Pancreas (tissue), 10 donors: Measurements from ENCODE around the gene ZNF804B. TPM values are rescaled to one million over a fixed set of nuclear protein-coding genes. Genes with fewer than 3 reads are reported as not detected.

Experiments used
- ATAC-seq, 4 donors: fragments of 200-7000 bp; cut with Tn5 transposase; one replicate each; pipeline versions ENCODE4 v1.8.0 to v1.9.1; 2020; ENCODE audit warnings: mild to moderate bottlenecking in 4 of 4, moderate library complexity in 4 of 4
- DNase-seq, 6 donors: peaks; one replicate each; pipeline ENCODE4 v3.0.0-alpha.2; 2020
- FAIRE-seq: peaks from 2 replicates; lab custom pipeline; 2012; peaks lifted over from hg19 to GRCh38; lab: Jason Lieb, UNC
- H3K27ac ChIP-seq, 4 donors: fragments of 200-600 bp; sonication (generic); 1 replicate in 3 of 4; 2 replicates in 1 of 4; pipeline versions ENCODE4 v1.5.0 to v1.8.0; 2020
- H3K27me3 ChIP-seq, 4 donors: fragments of 200-600 bp; one replicate each; pipeline ENCODE4 v1.8.0; 2021
- H3K36me3 ChIP-seq, 3 donors: fragments of 200-600 bp; sonication (generic) in 1 of 3; one replicate each; pipeline versions ENCODE4 v1.5.0 to v1.8.0; 2020 to 2021
- H3K4me1 ChIP-seq, 3 donors: fragments of 200-600 bp; one replicate each; pipeline ENCODE4 v1.8.0; 2021
- H3K4me3 ChIP-seq, 4 donors: fragments of 200-600 bp; sonication (generic) in 2 of 4; one replicate each; pipeline versions ENCODE4 v1.5.0 to v1.8.0; 2020 to 2021
- H3K9me3 ChIP-seq, 4 donors: fragments of 200-600 bp; one replicate each; pipeline ENCODE4 v1.8.0; 2021
- WGBS, 2 donors: extraction: QIAGEN DNeasy Blood & Tissue Kit; methylation state at CpG; one replicate each; pipeline ENCODE4 v1.1.7; 2013; 5-methylcytosine and 5-hydroxymethylcytosine counted together
- intact Hi-C, 3 donors: fragments of 100-400 bp; cut with DNase I; formaldehyde crosslinking; loops; one replicate each; pipeline versions ENCODE4 v1.11.1 to v1.14.2; 2022
- polyA plus RNA-seq, 2 donors: library from polyadenylated mRNA; stranded (reverse); fragments of 200-250 nt; gene quantifications; one replicate each; pipeline ENCODE4 v1.2.3, GENCODE V29; 2013
- total RNA-seq, 6 donors: library from RNA; stranded (reverse); fragmentation: NEBNext Ultra II Directional in 4 of 6; extraction: Animal tissue kit (Norgen Biotek cat#: 25700) in 4 of 6; gene quantifications; one replicate each; pipeline versions ENCODE4 v1.2.1 to v1.2.4, GENCODE V29; 2021 to 2023
- TF ChIP-seq, protein P1 (sequence below), 4 donors: fragments of 200-600 bp; sonication (generic) in 3 of 4; IDR thresholded peaks; one replicate each; pipeline versions ENCODE4 v1.5.0 to v1.8.0; 2021; ENCODE audit warnings: antibody characterized with exemption in 4 of 4
- donor health status: healthy with polysubstance abuse.
- donor health status: DM: no; HTN: no; CAD: no; lungs with moderate emphysema.
- donor health status: DM: no; HTN: no; CAD: no.
- donor health status: control.
- donor health status: control.
- donor health status: Bipolar disorder and iron deficiency.
- donor health status: DM: yes; HTN: yes; CAD: no.
- donor health status: DM: no; HTN: no; CAD: no.
- donor health status: DM: no; HTN: no; CAD: no.
- donor health status: DM: yes; HTN: yes; CAD: no.

ZNF804B gene
- total and polyA plus RNA-seq, 8 donors: 0.14 to 1.1 (median 0.42) TPM; not detected in 1

- no peaks in the 10 kb centered on the region for H3K36me3 ChIP-seq
Observed at GRCh38 chr7:88771417-88771816, 11.9 kb downstream of the ZNF804B start.

DNA sequence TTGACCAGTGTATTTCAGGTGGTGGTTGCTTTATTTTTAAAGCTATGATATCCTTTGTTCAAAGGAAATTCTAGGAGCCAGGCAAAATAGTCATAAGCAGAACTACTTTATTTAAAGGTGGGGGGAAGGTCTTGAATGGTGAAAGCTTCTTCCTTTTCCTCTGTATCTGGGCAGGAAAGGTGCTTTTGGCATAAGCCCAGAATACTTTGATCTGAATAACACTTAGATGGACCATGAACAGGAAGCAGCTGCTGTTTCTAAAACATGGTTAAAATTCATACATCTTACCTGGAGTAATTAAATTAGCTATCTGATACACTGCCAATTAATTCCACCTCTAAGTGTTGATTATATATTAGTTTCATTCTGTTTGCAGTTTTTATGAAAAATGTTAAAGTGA, 13.3 kb downstream of the ZNF804B start:
- ATAC-seq (no peak), DNase-seq (no peak), FAIRE-seq (no peak)
- no peaks in the 10 kb centered on the region for H3K9me3 ChIP-seq
- H3K4me1 ChIP-seq: no peaks in the 10 kb centered on the region
- H3K27ac ChIP-seq: no peak overlapping the region
- intact Hi-C loops: no loop called here
- H3K4me3 ChIP-seq: no peak overlapping the region
- H3K27me3 ChIP-seq: no peaks in the 10 kb centered on the region
- H3K36me3 ChIP-seq: no peaks in the 10 kb centered on the region
- TF ChIP-seq, protein P1, sequence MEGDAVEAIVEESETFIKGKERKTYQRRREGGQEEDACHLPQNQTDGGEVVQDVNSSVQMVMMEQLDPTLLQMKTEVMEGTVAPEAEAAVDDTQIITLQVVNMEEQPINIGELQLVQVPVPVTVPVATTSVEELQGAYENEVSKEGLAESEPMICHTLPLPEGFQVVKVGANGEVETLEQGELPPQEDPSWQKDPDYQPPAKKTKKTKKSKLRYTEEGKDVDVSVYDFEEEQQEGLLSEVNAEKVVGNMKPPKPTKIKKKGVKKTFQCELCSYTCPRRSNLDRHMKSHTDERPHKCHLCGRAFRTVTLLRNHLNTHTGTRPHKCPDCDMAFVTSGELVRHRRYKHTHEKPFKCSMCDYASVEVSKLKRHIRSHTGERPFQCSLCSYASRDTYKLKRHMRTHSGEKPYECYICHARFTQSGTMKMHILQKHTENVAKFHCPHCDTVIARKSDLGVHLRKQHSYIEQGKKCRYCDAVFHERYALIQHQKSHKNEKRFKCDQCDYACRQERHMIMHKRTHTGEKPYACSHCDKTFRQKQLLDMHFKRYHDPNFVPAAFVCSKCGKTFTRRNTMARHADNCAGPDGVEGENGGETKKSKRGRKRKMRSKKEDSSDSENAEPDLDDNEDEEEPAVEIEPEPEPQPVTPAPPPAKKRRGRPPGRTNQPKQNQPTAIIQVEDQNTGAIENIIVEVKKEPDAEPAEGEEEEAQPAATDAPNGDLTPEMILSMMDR (IDR thresholded peaks at IDR 0.05): no peak

More at GRCh38 chr7:88771417-88771816, 11.9 kb downstream of the ZNF804B start:
- no peaks in the 10 kb centered on the region for H3K9me3 ChIP-seq
- TF ChIP-seq, protein P1 (IDR thresholded peaks at IDR 0.05): no peak
- no peak overlapping the region for H3K4me3 ChIP-seq
- H3K27ac ChIP-seq: no peak overlapping the region
- H3K4me1 ChIP-seq: no peaks in the 10 kb centered on the region
- WGBS, 2 donors: 78 to 84% methylated on average over 1 of the region's 1 CpG
- DNase-seq (no peak), FAIRE-seq (no peak), ATAC-seq (no peak)
- intact Hi-C loops: no loop called here
- H3K27me3 ChIP-seq: no peaks in the 10 kb centered on the region

DNA sequence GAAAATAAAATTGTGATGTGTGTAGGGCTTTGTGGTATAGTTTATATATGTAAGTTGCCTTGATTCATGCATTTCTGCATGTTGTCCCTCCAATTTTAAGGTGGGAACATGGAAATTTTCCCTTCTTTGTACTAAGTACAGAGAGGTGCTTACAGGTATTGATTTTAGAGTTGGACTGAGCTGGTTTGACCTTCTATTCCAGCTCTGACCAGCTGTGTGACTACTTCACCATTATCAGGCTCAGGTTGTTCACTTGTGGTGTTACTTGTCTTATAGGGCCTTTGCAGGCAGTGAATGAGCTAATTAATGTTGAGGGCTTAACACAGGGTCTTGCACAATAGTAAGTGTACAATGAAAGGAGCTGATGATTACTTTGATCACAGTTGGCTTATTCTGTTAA, 16.3 kb downstream of the ZNF804B start:
- H3K4me3 ChIP-seq: no peak overlapping the region
- H3K36me3 ChIP-seq: no peaks in the 10 kb centered on the region
- TF ChIP-seq, protein P1 (IDR thresholded peaks at IDR 0.05): no peak
- H3K4me1 ChIP-seq: no peaks in the 10 kb centered on the region
- DNase-seq (no peak), ATAC-seq (peak in 2 of 4 donors; percentile 67 to 69), FAIRE-seq (no peak)
- no peaks in the 10 kb centered on the region for H3K9me3 ChIP-seq
- no peak overlapping the region for H3K27ac ChIP-seq
- intact Hi-C loops: no loop called here
- H3K27me3 ChIP-seq: no peaks in the 10 kb centered on the region

DNA sequence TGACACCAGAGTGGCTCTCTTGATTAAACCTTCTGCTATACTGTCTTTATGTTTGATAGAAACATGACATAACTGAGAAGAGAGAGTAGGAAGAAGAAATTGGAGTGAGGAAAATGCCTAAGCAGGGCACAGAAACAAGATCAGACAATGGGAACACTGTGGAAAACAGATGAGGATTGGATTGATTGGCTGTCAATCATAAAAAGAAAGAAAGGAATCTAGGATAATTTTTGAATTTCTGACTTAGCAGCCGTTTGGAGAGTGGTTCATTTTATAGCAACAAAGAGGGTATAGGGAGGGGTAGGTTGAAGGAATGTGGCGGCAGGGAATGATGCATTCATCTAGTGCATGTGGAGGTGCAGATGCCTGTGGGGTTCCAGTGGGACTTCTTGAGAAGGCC, 28.3 kb downstream of the ZNF804B start:
- TF ChIP-seq, protein P1 (IDR thresholded peaks at IDR 0.05): no peak
- FAIRE-seq (no peak), ATAC-seq (no peak), DNase-seq (no peak)
- intact Hi-C loops: no loop called here
- WGBS, 2 donors: 69% methylated on average over 2 of the region's 2 CpGs
- H3K4me1 ChIP-seq: no peaks in the 10 kb centered on the region
- H3K36me3 ChIP-seq: no peaks in the 10 kb centered on the region
- H3K4me3 ChIP-seq: no peak overlapping the region
- H3K27me3 ChIP-seq: no peaks in the 10 kb centered on the region
- H3K9me3 ChIP-seq: no peaks in the 10 kb centered on the region
- no peak overlapping the region for H3K27ac ChIP-seq

DNA sequence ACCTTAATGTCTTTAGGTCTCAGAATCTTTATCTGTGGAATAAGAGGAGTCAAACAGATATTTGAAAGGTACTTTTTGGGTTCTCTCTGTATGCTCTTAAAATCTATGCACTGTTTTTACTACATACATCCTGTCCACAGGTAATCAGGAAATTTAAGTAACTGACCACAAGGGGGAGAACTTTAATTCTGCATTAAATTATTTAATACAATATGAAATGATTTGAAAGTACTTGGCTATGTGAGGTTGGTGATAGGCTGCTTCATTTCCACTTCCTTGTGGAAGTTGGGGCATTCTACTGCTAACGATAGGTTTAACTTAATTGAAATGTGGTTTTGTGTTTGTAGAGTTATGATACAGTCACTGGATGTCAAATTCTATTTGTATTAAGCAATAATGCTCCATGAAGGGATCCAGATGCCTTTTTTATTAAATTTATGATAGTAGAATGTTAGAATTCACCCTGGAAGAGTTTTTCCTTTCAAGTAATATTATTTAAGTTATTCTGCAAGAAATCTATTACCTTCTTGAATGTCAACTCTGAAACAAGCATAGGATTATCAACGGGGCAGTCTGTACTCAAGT, 30.1 kb downstream of the ZNF804B start:
- no peak overlapping the region for H3K27ac ChIP-seq
- H3K9me3 ChIP-seq: no peaks in the 10 kb centered on the region
- H3K4me1 ChIP-seq: no peaks in the 10 kb centered on the region
- DNase-seq (no peak), ATAC-seq (peak in 3 of 4 donors; percentile 32 to 59 (median 40)), FAIRE-seq (no peak)
- TF ChIP-seq, protein P1 (IDR thresholded peaks at IDR 0.05): peak; percentile 14 to 52 (median 36)
- no peaks in the 10 kb centered on the region for H3K27me3 ChIP-seq
- intact Hi-C loops: no loop called here
- WGBS, 2 donors: 51 to 54% methylated on average over 2 of the region's 2 CpGs
- no peaks in the 10 kb centered on the region for H3K36me3 ChIP-seq
- H3K4me3 ChIP-seq: no peak overlapping the region
